Retina (tissue), 1 donor: ENCODE data around the gene WNT7A.
A peak's percentile ranks its signal among the peaks of the same experiment; 100 is the strongest.
"Not testable (repeated sequence)": the region's sequence is repeated elsewhere in the genome, so short reads cannot be mapped to it uniquely, and the experiment has no call there.

Source experiments
- DNase-seq: peaks from one replicate; pipeline ENCODE4 v3.0.0-alpha.2; 2016

Gene WNT7A

GRCh38 chr3:13879946-13880810 is at the start of gene WNT7A:
Gene WNT7A, minus strand, starts transcription at chr3:13880071. Its CDS starts 255 bp downstream, at chr3:13879816.
- peak; percentile 86 for DNase-seq

GRCh38 chr3:13928741-13929140 is 48.9 kb upstream of the WNT7A start:
- DNase-seq = not testable (repeated sequence)

- DNase-seq = no peak
Measured at GRCh38 chr3:13927295-13927694, 47.4 kb upstream of the WNT7A start.

- no peak for DNase-seq
Measured at GRCh38 chr3:13916375-13916774, 36.5 kb upstream of the WNT7A start.

GRCh38 chr3:13902648-13903238 is 22.9 kb upstream of the WNT7A start:
- no peak for DNase-seq

GRCh38 chr3:13901935-13902584 is 22.2 kb upstream of the WNT7A start:
- DNase-seq = no peak

- no peak for DNase-seq
Measured at GRCh38 chr3:13898346-13898745, 18.5 kb upstream of the WNT7A start.

- DNase-seq = peak; percentile 66
Measured at GRCh38 chr3:13896473-13897154, 16.7 kb upstream of the WNT7A start.

GRCh38 chr3:13895155-13896105 is 15.6 kb upstream of the WNT7A start:
- peak; percentile 95 for DNase-seq

GRCh38 chr3:13894807-13895154 is 14.9 kb upstream of the WNT7A start:
- DNase-seq = no peak

- DNase-seq = peak; percentile 61
Measured at GRCh38 chr3:13894096-13894806, 14.4 kb upstream of the WNT7A start.

- DNase-seq = no peak
Measured at GRCh38 chr3:13892304-13892703, 12.4 kb upstream of the WNT7A start.

- peak; percentile 32 for DNase-seq
Measured at GRCh38 chr3:13891492-13892073, 11.7 kb upstream of the WNT7A start.

- no peak for DNase-seq
Measured at GRCh38 chr3:13891017-13891392, 11.1 kb upstream of the WNT7A start.

GRCh38 chr3:13890377-13891016 is 10.6 kb upstream of the WNT7A start:
- DNase-seq = no peak

GRCh38 chr3:13888576-13888975 is 8.7 kb upstream of the WNT7A start:
- no peak for DNase-seq

- peak; percentile 0 for DNase-seq
Measured at GRCh38 chr3:13887495-13888300, 7.8 kb upstream of the WNT7A start.

GRCh38 chr3:13886593-13887129 is 6.8 kb upstream of the WNT7A start:
- peak; percentile 0 for DNase-seq

- peak; percentile 9 for DNase-seq
Measured at GRCh38 chr3:13885704-13886010, 5.8 kb upstream of the WNT7A start.
